ENCODE measurements around the gene NDUFV3. TPM values are rescaled to one million over a fixed set of nuclear protein-coding genes. Genes with fewer than 3 reads are reported as not detected.

NDUFV3 gene
- total and polyA plus RNA-seq, 2 of the 13 experiments (the other 11 are each of a cell fraction or from before 2014, with no cell fraction given) = 14.2 to 29.6 TPM

- ChIA-PET POLR2A (no interaction called here), CTCF (ENCODE audit: low intra/inter-chr PET ratio, low total read pairs) (no interaction called here)
- DNase-seq (ENCODE audit: low spot score) (no peak), ATAC-seq (no peak), FAIRE-seq (no peak)
- no peak overlapping the region for H3K27ac ChIP-seq (ENCODE audit: extremely low read length, insufficient read depth, low read length)
- no peak overlapping the region for H3K4me3 ChIP-seq (replicated peaks in 1 of 3; ENCODE audit: insufficient read depth in 1 of 3, low read depth in 2 of 3, low read length in 3 of 3)
- H3K79me2 ChIP-seq (ENCODE audit: insufficient read depth, low read length) = peaks cover 6% of the 10 kb centered on the region
- in situ Hi-C loops (cut with HindIII; ENCODE audit: extremely low pct_ligation_motif_present, low pct_unique_long_range_greater_than_20kb) (no loop called here), intact Hi-C loops (cut with micrococcal nuclease; ENCODE audit: unreplicated experiment) (no loop called here)
- no peak overlapping the region for H3K4me2 ChIP-seq (ENCODE audit: low read depth, low read length)
- BruUV-seq (replicated peaks) = no TSS peak
- H3K36me3 ChIP-seq (replicated peaks in 1 of 2; ENCODE audit: control insufficient read depth in 1 of 2, insufficient read depth in 2 of 2, low read length in 2 of 2) = peaks cover 22 to 76% of the 10 kb centered on the region in 2 experiments
- no peaks in the 10 kb centered on the region for H3K27me3 ChIP-seq (ENCODE audit: control insufficient read depth in 1 of 2, insufficient read depth in 2 of 2, low read length in 2 of 2)
- no peaks in the 10 kb centered on the region for H3K4me1 ChIP-seq (ENCODE audit: insufficient read depth, low read length)
- over 99% methylated on average over 10 of the region's 10 CpGs for WGBS (ENCODE audit: low lambda C conversion rate)
- H3K9me3 ChIP-seq (ENCODE audit: low read length) = no peaks in the 10 kb centered on the region
- TF ChIP-seq ZBTB25 (CRISPR knock-in tag; IDR thresholded peaks at IDR 0.05) (no peak), ATF2 (CRISPR knock-in tag; IDR thresholded peaks at IDR 0.05) (no peak), KLF15 (CRISPR knock-in tag; IDR thresholded peaks at IDR 0.05; ENCODE audit: borderline replicate concordance) (no peak), ZNF263 (CRISPR knock-in tag; IDR thresholded peaks at IDR 0.05) (no peak), E2F1 (CRISPR knock-in tag; IDR thresholded peaks at IDR 0.05) (no peak), ZNF563 (CRISPR knock-in tag; IDR thresholded peaks at IDR 0.05) (no peak), KDM2A (CRISPR knock-in tag; IDR thresholded peaks at IDR 0.05; ENCODE audit: borderline replicate concordance, low read depth) (no peak), ZNF225 (CRISPR knock-in tag; IDR thresholded peaks at IDR 0.05) (no peak), ZSCAN29 (CRISPR knock-in tag; conservative IDR thresholded peaks at IDR 0.05) (no peak), ZNF24 (IDR thresholded peaks at IDR 0.05) (no peak)
- H3K9ac ChIP-seq (ENCODE audit: insufficient read depth, low read depth, low read length) = no peak overlapping the region
- no peaks in the 10 kb centered on the region for H4K20me1 ChIP-seq (ENCODE audit: insufficient read depth, low read length)
- no peak overlapping the region for H2AFZ ChIP-seq (ENCODE audit: low read length)
Observed at GRCh38 chr21:42846221-42846620, 46.9 kb upstream of the NDUFV3 start.
